ENCODE measurements around the gene IFNL1.
"Not testable (repeated sequence)": the region's sequence is repeated elsewhere in the genome, so short reads cannot be mapped to it uniquely, and the experiment has no call there.

IFNL1 gene

DNA sequence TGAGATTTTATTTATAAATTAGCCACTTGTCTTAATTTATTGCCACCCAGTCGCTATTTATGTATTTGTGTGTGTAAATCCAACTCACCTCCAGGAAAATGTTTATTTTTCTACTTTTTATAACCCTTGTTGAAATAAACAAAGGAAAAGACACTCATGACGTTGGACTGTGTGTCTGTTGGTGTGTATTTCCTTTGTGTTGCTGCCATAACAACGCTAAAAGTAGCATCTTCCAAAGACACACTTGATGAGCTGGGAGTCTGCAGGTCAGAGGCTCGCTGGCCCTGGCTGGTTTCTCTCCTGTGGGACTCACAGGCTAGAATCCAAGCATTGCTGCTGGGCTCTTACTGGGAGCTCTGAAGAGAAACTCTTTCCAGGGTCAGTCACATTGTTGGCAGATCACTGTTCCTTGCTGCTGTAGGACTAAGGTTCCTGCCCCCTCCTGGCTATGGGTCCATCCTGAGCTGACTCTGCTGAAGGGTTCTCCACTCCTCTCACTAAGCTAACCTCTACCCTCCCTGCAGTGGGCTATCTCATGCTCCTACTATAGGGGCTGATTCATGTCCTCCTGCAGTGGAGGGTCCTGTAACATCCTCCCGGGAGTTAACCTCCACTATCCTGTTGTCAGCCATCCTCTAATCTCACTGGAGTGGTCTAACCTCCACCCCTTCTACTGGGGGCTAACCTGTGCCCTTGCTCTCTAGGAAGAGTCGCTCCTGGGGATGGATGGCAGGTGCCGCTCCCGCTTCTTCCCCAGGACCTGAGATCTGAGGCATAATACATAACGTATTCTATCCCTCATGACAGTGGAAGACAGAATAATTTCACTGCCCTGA is 26.0 kb upstream of the IFNL1 start:
- DNase-seq = no peak

DNA sequence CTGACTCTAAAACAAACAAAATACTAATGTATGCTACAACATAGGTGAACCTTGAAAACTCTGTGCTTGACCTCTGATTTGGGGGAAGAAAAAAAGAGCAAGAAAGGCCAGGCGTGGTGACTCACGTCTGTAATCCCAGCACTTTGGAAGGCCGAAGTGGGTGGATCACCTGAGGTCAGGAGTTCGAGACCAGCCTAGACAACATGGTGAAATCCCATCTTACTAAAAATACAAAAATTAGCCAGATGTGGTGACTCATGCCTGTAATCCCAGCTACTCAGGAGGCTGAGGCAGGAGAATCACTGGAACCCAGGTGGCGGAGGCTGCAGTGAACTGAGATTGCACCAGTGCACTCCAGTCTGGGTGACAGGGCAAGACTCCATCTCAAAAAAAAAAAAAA is 22.3 kb upstream of the IFNL1 start:
- DNase-seq = not testable (repeated sequence)

DNA sequence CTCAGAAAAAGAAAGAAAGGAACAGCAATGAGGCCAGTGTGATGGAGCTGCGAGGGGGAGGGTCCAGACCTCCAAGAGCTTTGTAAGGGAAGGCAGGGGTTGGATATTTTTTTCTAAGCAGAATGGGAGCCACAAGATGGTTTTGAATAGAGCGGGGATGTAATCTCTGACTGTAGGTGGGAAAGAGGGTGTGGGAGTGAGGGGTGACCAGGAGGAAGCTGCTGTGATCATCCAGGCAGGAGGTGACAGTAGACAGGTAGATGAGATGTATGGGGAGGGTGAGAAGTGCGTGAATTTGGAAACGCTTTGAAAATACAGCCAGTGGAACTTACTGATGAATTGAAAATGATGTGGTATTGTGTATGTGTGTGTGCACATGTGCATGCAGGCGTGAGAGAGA is 20.6 kb upstream of the IFNL1 start:
- no peak for DNase-seq

DNA sequence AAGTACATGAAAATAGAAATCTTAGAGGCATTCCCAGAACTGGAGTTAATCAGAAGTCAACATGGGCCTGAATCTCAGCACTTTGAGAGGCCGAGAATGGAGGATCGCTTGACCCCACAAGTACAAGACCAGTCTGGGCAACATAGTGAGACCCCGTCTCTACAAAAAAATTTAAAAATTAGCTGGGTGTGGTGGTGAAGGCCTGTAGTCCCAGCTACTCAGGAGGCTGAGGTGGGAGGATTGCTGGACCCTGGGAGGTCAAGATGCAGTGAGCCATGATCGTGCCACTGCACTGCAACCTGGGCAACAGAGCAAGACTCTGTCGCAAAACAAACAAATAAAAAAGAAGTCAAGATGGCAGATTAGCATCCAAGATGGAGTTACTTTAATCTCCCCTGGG is 19.5 kb upstream of the IFNL1 start:
- DNase-seq = no peak

DNA sequence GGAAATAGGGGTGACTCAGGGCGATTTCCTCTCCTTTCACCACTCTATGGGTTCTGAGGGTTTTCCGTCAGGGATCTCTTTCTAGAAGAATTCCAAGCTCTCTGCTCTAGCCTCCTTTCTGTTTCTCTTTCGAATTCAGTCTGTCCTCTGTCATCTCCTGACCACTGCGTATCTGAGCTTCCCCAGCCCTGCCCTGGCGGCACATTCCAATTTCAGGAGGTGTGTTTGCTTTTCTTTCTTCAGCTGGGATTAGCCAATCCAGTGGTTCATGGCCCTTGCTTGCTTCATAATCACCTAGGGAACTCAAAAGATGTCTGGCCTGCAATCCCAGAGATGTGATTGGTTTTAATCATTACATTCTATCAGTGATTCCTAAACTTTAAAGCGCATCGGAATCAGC is 18.6 kb upstream of the IFNL1 start:
- no peak for DNase-seq

DNA sequence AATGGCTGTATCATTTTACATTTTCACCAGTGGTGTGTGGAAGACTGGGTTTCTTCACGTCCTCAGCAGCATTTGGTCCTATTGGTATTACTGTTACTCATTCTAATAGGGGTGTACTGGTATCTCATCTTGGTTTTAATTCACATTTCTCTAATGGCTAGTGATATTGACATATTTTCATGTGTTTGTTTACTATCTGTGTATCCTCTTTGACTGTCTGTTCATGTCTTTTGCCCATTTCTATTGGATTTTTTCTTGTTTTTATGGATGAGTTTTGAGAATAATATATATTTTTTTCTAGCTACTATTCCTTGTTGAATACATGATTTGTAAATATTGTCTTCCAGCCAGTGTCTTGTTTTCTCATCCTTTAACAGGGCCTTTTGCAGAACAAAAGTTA is 14.2 kb upstream of the IFNL1 start:
- no peak for DNase-seq

DNA sequence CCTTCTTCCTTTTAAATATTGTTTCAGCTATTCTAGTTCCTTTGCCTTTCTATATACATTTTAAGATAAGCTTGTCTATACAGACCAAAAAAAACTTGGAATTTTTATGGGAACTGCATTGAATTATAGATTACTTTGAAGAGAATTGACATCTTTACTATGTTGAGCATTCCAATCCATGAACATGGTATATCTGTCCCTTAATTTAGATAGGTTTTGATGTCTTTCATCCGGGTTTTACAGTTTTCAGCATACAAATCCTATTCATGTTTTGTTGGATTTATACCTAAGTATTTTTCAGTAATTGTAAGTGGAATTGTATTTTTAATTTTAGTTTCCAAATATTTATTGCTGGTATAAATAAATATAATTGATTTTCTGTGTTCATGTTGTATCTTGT is 12.2 kb upstream of the IFNL1 start:
- DNase-seq = no peak

DNA sequence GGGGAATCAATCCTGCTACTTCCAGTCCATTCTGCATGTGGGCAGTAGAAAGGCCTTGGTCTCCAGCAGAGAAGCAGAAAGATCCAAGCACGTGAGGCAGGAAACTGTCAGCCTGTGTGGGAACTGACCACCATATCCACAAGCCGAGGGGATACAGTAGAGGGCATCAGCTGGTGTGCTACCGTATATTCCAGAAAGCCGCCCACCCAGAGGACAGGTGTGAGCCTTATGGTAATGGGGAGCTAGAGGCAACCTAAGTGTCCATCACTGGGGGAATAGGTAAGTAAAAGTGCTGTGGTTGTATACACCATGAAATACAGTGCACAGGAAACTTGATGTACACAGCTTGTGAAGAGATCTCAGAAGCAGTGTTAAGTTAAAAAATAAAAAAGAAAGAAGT is 2.8 kb upstream of the IFNL1 start:
- no peak for DNase-seq

DNA sequence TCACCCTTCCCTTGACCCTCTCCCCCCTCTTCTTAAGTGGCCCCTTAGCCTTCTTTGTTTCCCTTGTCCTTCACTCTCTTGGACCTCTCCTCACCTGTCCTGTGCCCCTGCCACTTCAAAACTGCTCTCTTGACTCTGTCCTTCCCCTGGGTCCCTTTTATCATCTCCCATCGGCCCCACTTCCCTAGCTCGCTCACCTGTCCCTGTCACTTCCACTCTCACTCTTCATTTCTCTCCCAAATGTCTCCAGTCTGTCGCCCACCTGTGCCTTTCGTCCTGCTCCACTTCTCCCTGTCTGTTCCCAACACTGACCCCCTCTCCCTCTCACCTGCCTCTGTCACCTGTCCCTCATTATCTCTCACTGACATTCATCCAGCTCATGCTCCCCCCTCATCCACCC is 699 bp downstream of the IFNL1 start:
- DNase-seq = no peak

DNA sequence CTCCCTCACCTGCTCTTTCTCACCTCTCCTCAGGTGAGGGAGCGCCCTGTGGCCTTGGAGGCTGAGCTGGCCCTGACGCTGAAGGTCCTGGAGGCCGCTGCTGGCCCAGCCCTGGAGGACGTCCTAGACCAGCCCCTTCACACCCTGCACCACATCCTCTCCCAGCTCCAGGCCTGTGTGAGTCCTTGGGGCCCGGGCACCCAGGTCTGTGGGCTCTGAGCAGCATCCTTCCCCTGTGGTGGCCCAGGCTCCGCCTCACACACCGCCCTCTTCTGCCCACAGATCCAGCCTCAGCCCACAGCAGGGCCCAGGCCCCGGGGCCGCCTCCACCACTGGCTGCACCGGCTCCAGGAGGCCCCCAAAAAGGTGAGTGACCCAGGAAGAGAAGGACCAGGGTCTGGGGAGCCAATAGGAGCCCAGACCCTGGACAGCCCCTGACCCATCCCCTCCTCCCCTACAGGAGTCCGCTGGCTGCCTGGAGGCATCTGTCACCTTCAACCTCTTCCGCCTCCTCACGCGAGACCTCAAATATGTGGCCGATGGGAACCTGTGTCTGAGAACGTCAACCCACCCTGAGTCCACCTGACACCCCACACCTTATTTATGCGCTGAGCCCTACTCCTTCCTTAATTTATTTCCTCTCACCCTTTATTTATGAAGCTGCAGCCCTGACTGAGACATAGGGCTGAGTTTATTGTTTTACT is 1.9 kb downstream of the IFNL1 start:
- peak; percentile 27 to 34 for DNase-seq

DNA sequence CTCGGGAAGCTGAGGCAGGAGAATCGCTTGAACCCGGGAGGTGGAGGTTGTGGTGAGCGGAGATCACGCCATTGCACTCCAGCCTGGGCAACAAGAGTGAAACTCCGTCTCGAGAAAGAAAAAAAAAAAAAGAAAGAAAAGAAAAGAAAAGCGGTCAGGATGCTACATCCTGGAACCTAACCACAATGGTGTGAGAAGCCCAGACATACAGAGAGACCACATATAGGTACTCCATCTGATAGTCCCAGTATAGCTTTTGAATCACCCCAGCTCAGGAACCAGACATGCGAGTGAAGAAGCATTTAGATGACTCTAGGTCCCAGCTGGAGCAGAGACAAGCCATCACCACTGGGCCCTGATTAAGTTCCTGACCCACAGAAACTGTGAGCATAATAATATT is 3.2 kb downstream of the IFNL1 start:
- DNase-seq = no peak

DNA sequence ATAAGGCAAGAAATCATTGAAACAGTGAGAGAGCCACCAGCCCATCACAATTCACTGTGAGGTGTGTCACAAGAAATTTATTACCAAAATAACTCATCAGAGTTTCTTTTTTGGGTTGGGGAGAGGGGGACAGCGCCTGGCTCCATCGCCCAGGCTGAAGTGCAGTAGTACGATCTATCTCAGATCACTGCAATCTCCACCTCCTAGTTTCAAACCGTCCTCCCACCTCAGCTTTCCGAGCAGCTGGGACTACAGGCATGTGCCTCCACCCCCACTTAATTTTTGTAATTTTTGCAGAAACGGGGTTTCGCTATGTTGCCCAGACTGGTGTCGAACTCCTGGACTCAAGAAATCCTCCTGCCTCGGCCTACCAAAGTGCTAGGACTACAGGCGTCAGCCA is 3.6 kb downstream of the IFNL1 start:
- no peak for DNase-seq

DNA sequence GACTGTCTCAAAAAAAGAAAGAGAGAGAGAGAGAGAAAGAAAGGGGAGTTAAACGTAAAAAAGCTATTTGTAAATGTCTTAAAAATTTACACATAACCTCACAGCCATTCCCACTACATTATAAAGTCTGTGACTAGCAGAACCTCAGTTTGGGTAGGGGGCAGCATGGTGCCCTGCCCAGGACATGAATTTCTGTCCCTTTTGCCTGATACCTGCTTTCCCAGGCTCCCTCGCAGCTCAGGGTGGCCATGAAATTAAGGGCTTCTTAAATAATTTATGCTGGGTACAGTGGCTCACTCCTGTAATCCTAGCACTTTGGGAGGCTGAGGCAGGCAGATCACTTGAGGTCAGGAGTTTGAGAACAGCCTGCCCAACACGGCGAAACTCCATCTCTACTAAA is 4.8 kb downstream of the IFNL1 start:
- no peak for DNase-seq

DNA sequence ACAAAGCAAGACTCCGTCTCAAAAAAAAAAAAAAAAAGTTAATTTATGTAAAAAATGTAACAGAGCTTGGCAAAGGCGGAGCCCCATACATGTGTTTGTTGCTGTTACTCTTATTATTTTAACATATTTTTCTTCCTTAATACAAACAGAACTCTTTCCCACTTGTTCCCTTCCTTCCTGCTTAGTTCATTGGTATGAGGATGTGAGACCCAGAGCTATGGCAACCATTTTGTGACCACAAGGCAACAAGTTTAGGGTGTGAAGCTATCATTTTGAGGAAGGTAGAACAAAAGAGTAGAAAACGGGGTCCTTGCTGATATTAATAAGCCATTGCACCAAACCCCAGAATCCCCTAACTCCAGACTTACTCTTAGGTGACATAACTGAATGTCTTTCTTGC is 5.4 kb downstream of the IFNL1 start:
- no peak for DNase-seq

DNA sequence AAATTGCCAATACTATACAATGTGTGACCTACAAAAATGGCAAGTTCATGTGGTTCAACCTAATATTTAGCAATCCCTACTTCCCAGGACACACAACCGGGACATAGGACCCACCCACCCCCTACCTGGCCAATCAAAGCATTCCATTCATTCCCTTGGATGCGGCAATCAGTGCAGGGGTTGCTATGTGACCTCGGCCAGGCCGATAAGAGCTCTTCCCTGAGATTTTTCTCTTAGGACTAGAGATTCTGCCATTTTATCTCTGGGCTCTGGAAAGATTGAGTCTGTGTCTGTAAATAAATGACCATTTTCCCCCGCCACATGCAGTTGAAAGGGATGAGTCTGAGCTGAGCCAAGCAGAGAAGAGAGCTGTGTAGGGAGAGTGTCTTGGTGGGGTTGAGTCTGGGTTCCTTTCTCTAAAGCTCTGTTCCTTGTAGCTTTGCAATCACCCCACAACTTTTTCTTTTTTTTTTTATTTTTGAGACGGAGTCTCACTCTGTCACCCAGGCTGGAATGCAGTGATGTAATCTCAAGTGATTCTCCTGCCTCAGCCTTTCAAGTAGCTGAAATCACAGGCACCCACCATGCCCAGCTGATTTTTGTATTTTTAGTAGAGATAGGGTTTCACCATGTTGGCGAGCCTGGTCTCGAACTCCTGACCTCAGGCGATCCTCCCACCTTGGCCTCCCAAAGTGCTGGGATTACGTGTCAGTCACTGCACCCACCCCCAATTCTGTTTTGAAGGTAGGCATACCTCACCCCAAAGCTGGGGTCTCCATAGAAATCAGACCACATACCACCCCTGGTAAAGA is 7.4 kb downstream of the IFNL1 start:
- DNase-seq = no peak

DNA sequence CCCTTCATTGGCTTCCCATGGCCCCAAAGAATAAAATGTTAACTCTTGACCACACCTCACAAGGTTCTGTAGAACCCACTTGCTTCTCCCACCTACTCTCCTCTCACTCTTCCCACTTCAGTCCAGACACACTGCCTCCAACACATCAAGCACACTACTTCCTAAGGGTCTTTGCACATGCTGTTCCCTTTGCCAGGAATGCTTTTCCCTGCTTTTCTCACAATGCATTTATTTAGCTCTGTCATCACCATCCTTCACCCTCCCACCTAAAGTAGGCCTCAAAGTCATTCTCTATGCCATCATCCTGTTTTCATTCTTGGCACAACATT is 7.9 kb downstream of the IFNL1 start:
- DNase-seq = no peak

DNA sequence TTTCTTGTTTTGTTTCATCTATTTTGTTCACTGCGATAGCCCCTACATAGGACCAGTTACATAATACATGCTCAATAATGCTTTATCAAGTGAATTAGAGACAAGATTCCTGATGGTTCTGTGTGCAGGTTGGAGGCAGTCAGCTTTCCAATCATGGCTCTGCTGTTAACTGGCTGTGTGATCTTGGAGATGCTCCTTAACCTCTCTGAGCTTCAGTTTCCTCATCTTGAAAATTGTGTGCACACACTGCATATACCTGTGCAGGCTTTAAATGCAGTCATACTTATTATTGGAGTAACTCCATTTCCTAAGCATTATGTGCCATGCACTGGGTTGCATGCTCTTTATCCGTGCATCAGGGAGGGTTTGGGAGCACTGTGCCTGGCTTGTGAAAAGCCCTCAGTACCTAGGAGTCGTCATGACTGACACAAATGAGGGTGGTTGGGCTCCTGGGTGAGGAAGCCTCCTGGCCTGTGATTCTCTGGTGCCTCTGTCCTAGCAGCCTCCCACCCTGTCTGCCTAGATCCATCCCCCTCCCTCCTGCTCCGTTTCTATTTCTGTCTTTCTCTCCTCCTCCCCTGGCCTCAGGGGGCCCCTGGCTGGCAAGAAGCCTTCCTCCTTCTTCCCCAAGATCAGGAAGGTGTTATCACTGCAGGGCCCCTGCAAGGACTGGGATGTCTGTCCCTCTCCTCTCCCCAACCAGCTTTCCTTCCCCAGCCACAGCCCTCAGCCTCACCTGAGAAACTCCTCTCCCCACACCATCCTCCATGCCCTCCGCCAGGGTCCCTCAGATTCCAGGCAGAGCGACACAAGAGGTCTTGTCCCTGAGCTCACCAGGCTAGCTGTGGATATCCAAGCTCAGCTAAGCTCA is 8.7 kb downstream of the IFNL1 start:
- DNase-seq = no peak

DNA sequence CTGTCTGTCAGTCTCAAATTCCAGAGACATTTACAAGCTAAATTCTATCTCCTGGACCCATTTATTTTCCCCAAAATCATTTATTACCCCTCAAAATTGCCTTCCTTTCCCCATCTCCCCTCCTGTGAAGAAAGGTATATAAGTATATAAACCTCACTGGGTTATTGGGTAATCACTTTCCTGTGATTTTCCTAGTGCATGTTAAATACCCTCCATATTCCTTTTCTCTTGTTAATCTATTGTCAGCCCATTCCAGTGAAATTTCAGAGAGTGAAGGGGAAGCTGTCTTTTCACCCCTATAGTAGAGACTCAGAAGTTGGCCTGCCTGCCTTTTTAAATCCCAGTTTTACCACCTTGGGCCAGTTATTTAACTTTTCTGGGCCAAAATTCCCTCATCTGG is 9.9 kb downstream of the IFNL1 start:
- DNase-seq = no peak

DNA sequence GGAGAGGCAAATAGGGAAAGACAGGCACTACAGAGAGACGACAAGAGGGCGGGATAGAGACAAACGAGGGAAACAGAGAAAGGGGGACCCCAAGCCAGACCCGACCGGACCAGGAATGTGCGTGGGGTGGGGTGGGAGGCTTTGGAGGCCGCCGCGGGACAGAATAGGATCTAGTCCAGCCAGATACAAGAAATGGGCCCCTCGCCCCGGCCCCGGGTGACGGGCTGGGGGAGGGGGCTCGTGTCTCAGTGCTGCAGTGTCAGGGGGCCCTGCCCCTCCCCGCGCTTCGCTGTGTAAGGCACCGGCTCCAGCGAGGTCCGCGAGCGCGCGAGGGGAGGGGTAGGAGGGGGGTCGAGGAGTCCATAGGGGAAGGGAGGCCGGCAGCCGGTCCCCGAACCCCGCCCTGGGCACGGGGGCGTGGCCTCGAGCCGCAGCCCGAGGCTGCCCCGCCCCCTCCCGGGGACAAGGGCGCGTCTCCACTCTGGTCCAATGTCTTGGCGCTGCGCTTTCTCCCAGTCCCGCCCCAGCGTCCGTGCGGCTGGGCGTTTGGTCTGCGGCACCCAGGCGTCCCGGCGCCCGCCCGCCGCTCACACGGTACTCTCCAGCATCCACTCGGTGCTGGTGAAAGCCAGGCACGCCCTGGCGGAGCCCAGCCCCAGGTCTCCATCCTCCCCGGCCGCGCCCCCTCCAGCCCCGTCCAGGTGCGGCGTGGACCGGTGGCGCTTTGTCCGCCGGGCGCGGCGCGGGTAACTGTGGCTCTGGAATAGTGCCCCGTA is 11.0 kb downstream of the IFNL1 start:
- DNase-seq = no peak

DNA sequence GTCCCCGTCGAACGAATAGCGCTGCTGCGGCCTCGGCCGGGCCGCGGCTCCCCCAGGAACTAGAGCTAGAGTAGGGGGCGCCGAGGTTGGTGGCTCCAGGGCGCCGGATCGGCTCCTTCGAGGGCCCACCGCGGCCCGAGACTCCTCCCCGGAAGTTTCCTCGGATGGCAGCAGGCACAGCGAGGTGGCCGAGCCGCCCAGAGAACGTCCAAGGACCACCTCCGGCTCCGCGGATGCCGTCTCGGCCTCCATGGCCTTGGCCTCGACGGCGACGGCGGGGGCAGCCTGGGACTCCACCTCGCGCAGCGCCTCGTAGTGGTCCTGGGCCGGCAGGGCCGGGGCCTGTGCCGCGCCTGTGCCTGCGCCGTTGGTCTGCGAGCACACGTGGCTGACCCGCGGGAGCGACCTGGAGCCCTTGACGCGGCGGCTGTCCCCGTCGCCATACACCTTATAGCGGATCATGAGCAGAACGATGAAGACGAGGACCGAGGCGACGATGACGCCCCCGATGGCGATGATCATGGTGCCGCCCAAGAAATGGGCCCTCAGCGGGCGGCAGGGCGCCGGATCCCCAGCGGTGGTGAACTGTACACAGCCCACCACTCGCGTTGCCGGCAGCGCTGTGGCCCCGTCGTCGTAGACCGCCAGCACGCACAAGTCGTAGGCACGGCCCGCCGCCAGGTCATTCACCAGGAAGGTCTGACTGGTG is 11.8 kb downstream of the IFNL1 start:
- no peak for DNase-seq

DNA sequence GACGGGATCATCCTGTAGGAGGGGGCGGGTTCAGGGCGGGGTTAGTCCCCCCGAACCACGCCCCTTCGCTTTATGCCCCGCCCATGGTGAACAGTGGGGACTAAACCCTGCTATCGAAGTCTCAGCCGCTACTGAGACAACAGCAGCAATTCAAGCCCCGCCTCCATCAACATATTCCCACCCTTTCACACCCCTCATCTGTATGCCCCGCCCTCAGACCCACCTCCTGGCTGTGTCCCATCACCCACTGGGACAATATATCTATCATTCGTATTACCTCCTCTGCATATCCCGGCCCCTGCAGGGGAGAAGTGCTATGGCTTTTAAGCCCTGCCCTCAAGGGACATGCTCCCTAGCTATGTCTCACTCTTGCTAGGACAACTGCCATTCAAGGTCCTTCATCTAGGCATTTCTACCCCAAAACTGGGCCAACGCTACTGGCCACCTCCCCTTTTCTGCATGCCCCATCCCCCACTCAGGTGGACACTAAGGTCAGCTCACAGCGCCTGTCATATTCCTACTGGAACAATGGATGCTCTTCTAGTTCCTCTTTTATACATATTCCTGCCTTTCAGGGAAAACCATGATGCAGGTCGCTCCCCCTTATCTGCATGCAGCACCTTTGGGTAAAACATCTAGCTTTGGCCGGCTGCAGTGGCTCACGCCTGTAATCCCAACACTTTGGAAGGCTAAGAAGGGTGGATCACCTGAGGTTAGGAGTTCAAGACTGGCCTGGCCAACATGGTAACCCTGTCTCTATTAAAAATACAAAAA is 12.5 kb downstream of the IFNL1 start:
- DNase-seq = no peak

Data from stimulated activated CD4-positive, alpha-beta T cell treated with anti-CD3 and anti-CD28 coated beads, Interleukin-2, amount 100 ng/mL, for 24 hours (primary cell).